OCI-M2 (cell line): ENCODE data around the gene CCDC137.
A peak's percentile ranks its signal among the peaks of the same experiment; 100 is the strongest.

ENCODE experiments used
- DNase-seq: peaks from one replicate; lab custom pipeline; 2025; ENCODE audit not compliant: unreplicated experiment; lab: John Stamatoyannopoulos, UW

CCDC137 gene

GRCh38 chr17:81682565-81683207 is 16.1 kb downstream of the CCDC137 start:
- no peak for DNase-seq

- DNase-seq, result no peak
These were observed 16.7 kb downstream of the CCDC137 start for GRCh38 chr17:81683208-81683583.

- peak; percentile 90 for DNase-seq
These were observed 17.3 kb downstream of the CCDC137 start, which contains the start of the genes ARL16 and HGS for GRCh38 chr17:81683584-81684441. TSS of gene ARL16 (minus strand) at chr17:81683797. CDS start at chr17:81683753, 44 bp downstream. TSS of gene HGS (plus strand) at chr17:81684011. CDS start at chr17:81684067, 56 bp downstream.

DNA sequence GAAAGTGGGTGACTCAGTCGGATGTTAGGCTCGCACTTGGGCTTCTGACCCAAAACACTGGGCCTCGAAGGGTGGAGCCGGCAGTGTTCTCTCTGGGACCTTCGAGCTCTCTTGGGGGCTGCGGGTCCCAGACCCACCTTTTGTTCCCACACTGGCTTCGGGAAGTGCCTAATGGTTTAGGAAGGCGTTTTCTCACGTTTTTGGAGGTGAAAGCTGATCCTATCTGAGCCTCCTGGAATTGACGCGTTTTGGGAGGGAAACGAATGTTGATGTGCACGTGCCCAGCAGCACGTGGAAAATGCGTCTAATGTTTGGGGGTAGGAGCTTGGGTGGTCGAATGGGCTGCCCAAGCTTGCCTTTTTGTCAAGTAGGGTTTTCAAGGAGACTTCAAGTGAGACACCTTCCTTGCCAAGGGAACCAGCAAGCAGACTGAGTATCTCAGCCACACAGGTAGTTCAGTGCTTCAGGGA is 17.9 kb downstream of the CCDC137 start:
- DNase-seq, result no peak

DNA sequence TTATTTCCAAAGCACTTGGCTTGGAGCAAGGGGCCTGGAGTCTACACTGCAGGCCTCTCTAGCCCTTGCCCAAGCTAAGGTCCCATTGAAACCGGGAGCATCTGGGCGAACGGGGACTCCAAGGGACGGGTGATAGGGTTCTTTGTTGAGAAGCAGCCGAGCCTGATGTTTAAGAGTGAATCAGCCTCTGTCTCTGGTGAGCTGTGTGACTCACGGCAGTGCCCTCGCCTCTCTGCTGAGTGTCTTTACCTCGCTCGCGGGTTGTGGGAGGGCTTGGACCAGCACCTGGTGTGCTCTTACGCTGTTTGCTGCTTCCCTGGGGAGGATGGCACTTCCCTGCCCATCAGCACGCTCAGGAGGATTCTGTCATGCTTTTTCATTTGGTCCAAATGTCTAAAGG is 18.6 kb downstream of the CCDC137 start:
- no peak for DNase-seq

DNA sequence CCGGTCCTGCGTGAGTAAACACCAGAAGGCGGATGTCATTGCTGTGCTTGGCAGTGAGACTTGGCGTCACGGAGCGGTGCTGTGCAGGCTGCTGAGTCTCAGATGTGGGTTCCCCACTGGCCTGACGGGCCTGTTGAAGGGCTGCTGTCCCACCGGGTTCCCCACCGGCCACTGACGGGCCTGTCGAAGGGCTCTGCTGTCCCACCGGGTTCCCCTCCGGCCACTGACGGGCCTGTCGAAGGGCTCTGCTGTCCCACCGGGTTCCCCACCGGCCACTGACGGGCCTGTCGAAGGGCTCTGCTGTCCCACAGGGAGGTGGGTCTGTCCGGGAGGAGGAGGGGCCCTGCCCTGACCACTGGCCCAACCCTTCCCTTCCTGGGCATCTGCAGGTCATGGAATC is 20.1 kb downstream of the CCDC137 start:
- DNase-seq, result no peak

- no peak for DNase-seq
These were observed 21.4 kb downstream of the CCDC137 start for GRCh38 chr17:81687770-81688541.

GRCh38 chr17:81688616-81689015 is 22.1 kb downstream of the CCDC137 start:
- no peak for DNase-seq

- no peak for DNase-seq
These were observed 23.5 kb downstream of the CCDC137 start for GRCh38 chr17:81690066-81690465.

DNA sequence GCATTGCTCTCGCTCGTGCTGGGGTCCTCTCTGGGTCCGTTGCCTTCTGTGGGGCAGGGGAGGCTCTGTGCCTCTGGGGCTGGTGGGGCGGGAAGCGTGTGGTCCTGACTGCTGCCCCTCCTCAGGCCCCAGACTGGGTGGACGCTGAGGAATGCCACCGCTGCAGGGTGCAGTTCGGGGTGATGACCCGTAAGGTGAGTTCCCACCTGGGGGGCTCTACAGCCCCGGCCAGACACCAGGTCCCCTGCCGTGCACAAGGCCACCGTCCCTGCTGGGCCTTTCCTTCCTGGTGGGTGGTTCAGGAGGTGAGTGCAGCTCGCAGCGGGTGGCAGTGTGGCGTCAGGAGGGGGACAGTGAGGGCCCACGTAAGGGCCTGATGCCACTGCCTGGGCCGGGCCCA is 24.0 kb downstream of the CCDC137 start:
- DNase-seq, result no peak

GRCh38 chr17:81691196-81691595 is 24.7 kb downstream of the CCDC137 start:
- DNase-seq, result no peak

DNA sequence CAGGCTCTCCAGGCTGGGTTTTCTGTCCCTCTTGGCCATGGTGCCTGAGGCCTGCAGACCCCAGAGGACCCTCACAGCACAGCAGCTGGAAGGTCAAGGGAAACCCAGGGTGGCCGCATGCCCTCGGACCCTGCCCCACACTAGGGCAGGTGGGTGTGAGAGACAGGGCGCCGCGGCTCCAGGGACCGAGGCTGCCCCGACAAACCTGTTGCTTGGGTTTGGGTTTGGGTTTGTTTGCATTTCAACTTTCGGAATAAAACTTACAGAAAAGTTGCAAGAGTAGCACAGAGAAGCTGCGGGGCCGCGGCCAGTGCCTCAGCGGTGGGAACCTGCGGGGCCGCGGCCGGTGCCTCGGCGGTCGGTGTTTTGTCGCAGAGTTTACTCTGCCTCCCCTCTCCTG is 25.1 kb downstream of the CCDC137 start:
- no peak for DNase-seq

GRCh38 chr17:81693509-81694210 is 27.1 kb downstream of the CCDC137 start:
- DNase-seq, result no peak

GRCh38 chr17:81694810-81695209 is 28.3 kb downstream of the CCDC137 start:
- DNase-seq, result no peak

DNA sequence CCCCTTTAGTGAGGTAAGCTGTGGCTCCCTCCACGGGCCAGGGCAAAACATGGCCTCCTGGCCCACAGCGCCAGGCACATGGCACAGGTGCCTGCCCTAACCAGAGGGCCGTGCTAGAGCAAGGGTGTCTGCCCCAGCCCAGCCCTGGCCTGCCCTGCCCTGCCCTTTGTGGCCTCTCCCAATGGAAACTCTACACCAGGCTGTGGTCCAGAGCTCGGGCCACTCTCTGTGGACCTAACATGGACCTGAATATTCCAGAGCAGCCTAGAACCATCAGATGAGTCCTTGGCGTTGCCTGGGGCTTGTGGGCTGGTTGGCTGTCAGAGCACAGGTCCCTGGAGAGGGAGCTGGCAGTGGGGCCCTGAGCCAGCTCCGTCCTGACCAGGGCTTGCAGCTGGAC is 28.7 kb downstream of the CCDC137 start:
- no peak for DNase-seq

GRCh38 chr17:81695801-81696200 is 29.3 kb downstream of the CCDC137 start:
- no peak for DNase-seq

- no peak for DNase-seq
These were observed 29.8 kb downstream of the CCDC137 start for GRCh38 chr17:81696218-81696941.

DNA sequence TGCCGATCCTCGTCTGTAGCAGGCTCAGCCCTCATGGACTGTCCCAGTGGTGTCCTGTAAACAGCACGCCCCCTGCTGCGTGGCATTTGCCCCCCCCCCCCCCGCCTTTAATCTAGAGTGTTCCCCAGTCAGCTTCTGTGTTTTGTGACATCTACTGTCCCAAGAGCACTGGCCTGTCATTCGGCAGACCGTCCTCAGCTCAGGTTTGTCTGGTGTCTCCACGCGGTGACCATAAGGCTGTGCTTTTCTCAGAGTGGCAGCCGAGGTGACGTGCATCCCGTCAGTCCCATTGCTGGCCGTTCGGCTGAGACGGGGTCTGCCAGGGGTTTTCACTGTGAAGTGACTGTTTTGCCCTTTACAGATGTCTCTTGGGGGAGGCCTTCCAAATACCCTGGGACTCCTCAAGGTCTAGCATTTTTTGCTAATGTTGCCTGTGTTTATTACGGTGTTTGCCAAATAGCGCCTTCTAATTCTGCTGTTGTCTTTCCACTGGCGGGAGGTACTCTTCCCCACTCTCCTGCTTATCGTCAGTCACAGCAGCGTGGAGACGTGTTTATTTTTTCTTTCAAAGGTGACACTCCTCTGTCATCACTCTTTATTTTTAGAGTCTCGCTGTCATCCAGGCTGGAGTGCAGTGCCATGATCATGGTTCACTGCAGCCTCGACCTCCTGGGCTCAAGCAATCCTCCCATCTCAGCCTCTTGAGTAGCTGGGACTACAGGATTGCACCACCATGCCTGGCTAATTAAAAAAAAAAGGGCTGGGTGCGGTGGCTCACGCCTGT is 30.9 kb downstream of the CCDC137 start:
- DNase-seq, result no peak
